AG04450 (cell line): ENCODE measurements around the gene ZNF398. TPM values are rescaled to one million over a fixed set of nuclear protein-coding genes. Genes with fewer than 3 reads are reported as not detected.

ENCODE experiments used
- CTCF ChIA-PET: fragments of 300-600, 350-600 bp; formaldehyde crosslinking; extraction: SDS; loops from one replicate; lab custom pipeline; 2022; ENCODE audit warnings: antibody characterized with exemption, inconsistent platforms; lab: Charles Lee
- POLR2A ChIA-PET: fragments of 350-600 bp; formaldehyde crosslinking; extraction: SDS; loops from one replicate; lab custom pipeline; 2021; ENCODE audit warnings: antibody characterized with exemption, inconsistent platforms; lab: Yijun Ruan, JAX
- DNase-seq: peaks from one replicate; pipeline ENCODE4 v3.0.0-alpha.2; 2011; ENCODE audit warnings: low read depth, low spot score
- H3K27ac ChIP-seq: one replicate; pipeline ENCODE4 v1.5.1; 2012; ENCODE audit warnings: low read depth, low read length, control low read depth
- H3K27me3 ChIP-seq: one replicate; pipeline ENCODE4 v1.6.0; 2012; ENCODE audit warnings: low read length; ENCODE audit not compliant: control insufficient read depth, insufficient read depth
- H3K4me3 ChIP-seq: 2 replicates; pipeline ENCODE4 v1.5.1; 2011; ENCODE audit warnings: mild to moderate bottlenecking, low read depth, low read length, control low read depth
- H3K9me3 ChIP-seq: 2 replicates; pipeline ENCODE4 v1.5.1; 2012; ENCODE audit warnings: low read length; ENCODE audit not compliant: control insufficient read depth, insufficient read depth
- CTCF ChIP-seq: IDR thresholded peaks from 2 replicates; pipeline ENCODE4 v1.5.1; 2011; ENCODE audit warnings: low read depth, low read length, control low read depth, inconsistent platforms
- polyA plus RNA-seq: library from polyadenylated mRNA; depleted of rRNA; stranded (reverse); fragments of >200 nt; gene quantifications from 2 replicates; pipeline ENCODE4 v1.2.3, GENCODE V29; 2011

The ZNF398 gene
- polyA plus RNA-seq, 1 experiment, result 6.6 TPM

GRCh38 chr7:149195180-149196150 is 48.2 kb downstream of the ZNF398 start, which contains the start of gene ZNF282:
ZNF282 (plus strand) TSS chr7:149195546; CDS start chr7:149195590, 44 bp downstream.
- TF ChIP-seq CTCF, result peak; percentile 76
- ChIA-PET POLR2A (interaction anchor here (0.6 to 2.1 kb wide), 12 partner anchors 10 to 317 kb away, joined by 3 to 12 read pairs (median 4); partner anchors contain the start of genes ZNF398 and ZNF425), CTCF (interaction anchor here (0.6 to 2.4 kb wide), 24 partner anchors 8 to 406 kb away, joined by 3 to 13 read pairs (median 4); partner anchors contain the start of genes ZNF398, ZNF425 and ZNF783)
- peak; percentile 66 for DNase-seq
- Histone ChIP-seq H3K27me3 (no peaks in the 10 kb centered on the region), H3K27ac (peak within 1 kb of the TSS; percentile 73), H3K4me3 (peak within 1 kb of the TSS; percentile 80), H3K9me3 (no peaks in the 10 kb centered on the region)

GRCh38 chr7:149196151-149196704 is 49.0 kb downstream of the ZNF398 start:
- Histone ChIP-seq H3K27me3 (no peaks in the 10 kb centered on the region), H3K9me3 (no peaks in the 10 kb centered on the region), H3K27ac (no peak overlapping the region), H3K4me3 (peak overlapping the region; percentile 80)
- ChIA-PET CTCF (interaction anchor here (0.7 to 2.4 kb wide), 13 partner anchors 9 to 191 kb away, joined by 3 to 13 read pairs (median 5); partner anchors contain the start of gene ZNF425), POLR2A (interaction anchor here (0.6 to 2.1 kb wide), 7 partner anchors 13 to 70 kb away, joined by 4 to 12 read pairs (median 4); partner anchors contain the start of genes ZNF398 and ZNF425)
- no peak for TF ChIP-seq CTCF
- no peak for DNase-seq

- no peak for TF ChIP-seq CTCF
- CTCF ChIA-PET, result interaction anchor here (2.4 kb wide), 1 partner anchor 11 kb away, joined by 13 read pairs; no protein-coding TSS in a partner anchor
- Histone ChIP-seq H3K9me3 (no peaks in the 10 kb centered on the region), H3K27ac (peak overlapping the region; percentile 31), H3K27me3 (no peaks in the 10 kb centered on the region), H3K4me3 (peak overlapping the region; percentile 80)
- DNase-seq, result no peak
- POLR2A ChIA-PET, result interaction anchor here (0.6 kb wide), 1 partner anchor 38 kb away, joined by 4 read pairs; no protein-coding TSS in a partner anchor
Measured at GRCh38 chr7:149196705-149197171, 49.5 kb downstream of the ZNF398 start.

GRCh38 chr7:149197675-149198074 is 50.4 kb downstream of the ZNF398 start:
- ChIA-PET POLR2A (no interaction called here), CTCF (no interaction called here)
- Histone ChIP-seq H3K27ac (no peak overlapping the region), H3K4me3 (no peak overlapping the region), H3K27me3 (no peaks in the 10 kb centered on the region), H3K9me3 (no peaks in the 10 kb centered on the region)
- DNase-seq, result no peak
- no peak for TF ChIP-seq CTCF
